IMR-90 (cell line): Measurements from ENCODE around the gene SRR. TPM values are rescaled to one million over a fixed set of nuclear protein-coding genes. Genes with fewer than 3 reads are reported as not detected.

ENCODE experiments used
- ATAC-seq: fragments of 200-7000 bp; cut with Tn5 transposase; 2 replicates; pipeline ENCODE4 v1.9.1; 2020; ENCODE audit warnings: low read depth, mild to moderate bottlenecking, moderate library complexity
- BruUV-seq: library from RNA; stranded (reverse); fragments of 400-500 nt; replicated peaks from 2 replicates; lab custom pipeline; 2021; lab: Mats Ljungman, UMichigan
- CTCF ChIA-PET: fragments of 300-600 bp; formaldehyde crosslinking; extraction: SDS; loops from one replicate; lab custom pipeline; 2021; ENCODE audit warnings: antibody characterized with exemption; lab: Yijun Ruan, JAX
- POLR2A ChIA-PET: fragments of 300-600 bp; sonication (Branson Sonifier 250); formaldehyde crosslinking; loops from one replicate; lab custom pipeline; 2022; ENCODE audit warnings: antibody characterized with exemption; ENCODE audit not compliant: unreplicated experiment; lab: Charles Lee
- DNase-seq: peaks from one replicate; pipeline ENCODE4 v3.0.0; 2013
- H2AFZ ChIP-seq: replicated peaks from 2 replicates; pipeline ENCODE3; 2013; ENCODE audit warnings: low read length, mild to moderate bottlenecking; ENCODE audit not compliant: poor library complexity
- H2AK5ac ChIP-seq: 2 replicates; pipeline ENCODE4 v1.6.1; 2013; ENCODE audit warnings: low read depth, low read length, inconsistent platforms
- H2AK9ac ChIP-seq: replicated peaks from 2 replicates; pipeline ENCODE3; 2013; ENCODE audit warnings: mild to moderate bottlenecking, low read depth, low read length, moderate library complexity; ENCODE audit not compliant: poor library complexity
- H2BK120ac ChIP-seq: 2 replicates; pipeline ENCODE4 v1.6.1; 2013; ENCODE audit warnings: low read depth, low read length, inconsistent platforms
- H2BK15ac ChIP-seq: 3 replicates; pipeline ENCODE4 v1.6.1; 2013; ENCODE audit warnings: low read depth, low read length, inconsistent platforms
- H2BK20ac ChIP-seq: 2 replicates; pipeline ENCODE4 v1.6.1; 2013; ENCODE audit warnings: low read depth, mild to moderate bottlenecking, inconsistent platforms, low read length, moderate library complexity
- H2BK5ac ChIP-seq: 2 replicates; pipeline ENCODE4 v1.6.1; 2013; ENCODE audit warnings: mild to moderate bottlenecking, low read depth, low read length, inconsistent platforms; ENCODE audit not compliant: poor library complexity, severe bottlenecking
- H3K14ac ChIP-seq: replicated peaks from 2 replicates; pipeline ENCODE4 v1.6.1; 2013; ENCODE audit warnings: low read depth, low read length, inconsistent platforms
- H3K18ac ChIP-seq: 2 replicates; pipeline ENCODE4 v1.6.1; 2013; ENCODE audit warnings: low read depth, low read length, control low read depth
- H3K23ac ChIP-seq: 2 replicates; pipeline ENCODE4 v1.6.1; 2013; ENCODE audit warnings: low read depth, low read length, inconsistent platforms
- H3K27ac ChIP-seq: 2 replicates; pipeline ENCODE4 v1.5.1; 2013; ENCODE audit warnings: mild to moderate bottlenecking, control low read depth, low read length; ENCODE audit not compliant: insufficient read depth
- H3K27me3 ChIP-seq: 2 replicates; pipeline ENCODE4 v1.6.1; 2013; ENCODE audit warnings: low read length; ENCODE audit not compliant: control insufficient read depth, insufficient read depth
- H3K36me3 ChIP-seq: 2 replicates; pipeline ENCODE4 v1.6.1; 2013; ENCODE audit warnings: low read length, mixed read lengths; ENCODE audit not compliant: control insufficient read depth, insufficient read depth
- H3K4ac ChIP-seq: 2 replicates; pipeline ENCODE4 v1.6.1; 2013; ENCODE audit warnings: low read depth, low read length, inconsistent platforms
- H3K4me1 ChIP-seq: 2 replicates; pipeline ENCODE4 v1.6.1; 2013; ENCODE audit warnings: low read length, mixed read lengths; ENCODE audit not compliant: control insufficient read depth, insufficient read depth
- H3K4me2 ChIP-seq: 2 replicates; pipeline ENCODE4 v1.6.1; 2013; ENCODE audit warnings: low read depth, mild to moderate bottlenecking, control low read depth, low read length, moderate library complexity
- H3K4me3 ChIP-seq: 2 replicates; pipeline ENCODE4 v1.5.1; 2013; ENCODE audit warnings: low read depth, mild to moderate bottlenecking, control low read depth, low read length, moderate library complexity; ENCODE audit not compliant: insufficient read depth
- H3K56ac ChIP-seq: 2 replicates; pipeline ENCODE4 v1.6.1; 2013; ENCODE audit warnings: low read length, inconsistent platforms; ENCODE audit not compliant: insufficient read depth; ENCODE audit errors: extremely low read depth
- H3K79me1 ChIP-seq, 2 experiments: 2 replicates each; pipeline ENCODE4 v1.6.1; 2013; ENCODE audit warnings: low read length in 2 of 2, inconsistent platforms in 1 of 2, low read depth in 1 of 2
- H3K9ac ChIP-seq: 2 replicates; pipeline ENCODE4 v1.6.1; 2013; ENCODE audit warnings: low read depth, low read length, control low read depth
- H3K9me1 ChIP-seq: 2 replicates; pipeline ENCODE4 v1.6.1; 2013; ENCODE audit warnings: low read length, inconsistent platforms; ENCODE audit not compliant: insufficient read depth
- H3K9me3 ChIP-seq: 2 replicates; pipeline ENCODE4 v1.6.1; 2013; ENCODE audit warnings: low read length; ENCODE audit not compliant: control insufficient read depth, insufficient read depth
- H4K20me1 ChIP-seq: 2 replicates; pipeline ENCODE4 v1.6.1; 2013; ENCODE audit warnings: low read length, inconsistent platforms; ENCODE audit not compliant: insufficient read depth
- H4K5ac ChIP-seq: 2 replicates; pipeline ENCODE4 v1.6.1; 2013; ENCODE audit warnings: mild to moderate bottlenecking, low read depth, low read length, control low read depth
- H4K8ac ChIP-seq, 2 experiments: 2 replicates each; pipeline ENCODE4 v1.6.1; 2013; ENCODE audit warnings: low read depth in 2 of 2, low read length in 2 of 2, control low read depth in 1 of 2, inconsistent platforms in 1 of 2
- H4K91ac ChIP-seq: 2 replicates; pipeline ENCODE4 v1.6.1; 2013; ENCODE audit warnings: low read depth, low read length, inconsistent platforms; ENCODE audit not compliant: insufficient read depth
- BHLHE40 ChIP-seq: fragments of 150-350 bp; IDR thresholded peaks from 2 replicates; pipeline ENCODE4 v1.6.1; 2016; ENCODE audit warnings: mild to moderate bottlenecking, low read depth, low read length
- CEBPB ChIP-seq: IDR thresholded peaks from 2 replicates; pipeline ENCODE4 v1.6.1; 2012; ENCODE audit warnings: low read depth, low read length, improper control_type of control experiment
- CHD1 ChIP-seq: IDR thresholded peaks from 2 replicates; pipeline ENCODE4 v1.6.1; 2012; ENCODE audit warnings: low read depth, low read length, improper control_type of control experiment
- FOS ChIP-seq: fragments of 150-350 bp; IDR thresholded peaks from 2 replicates; pipeline ENCODE4 v1.6.1; 2016; ENCODE audit warnings: low read depth, low read length
- MAFK ChIP-seq: IDR thresholded peaks from 2 replicates; pipeline ENCODE4 v1.6.1; 2012; ENCODE audit warnings: low read depth, low read length, improper control_type of control experiment
- MAZ ChIP-seq: IDR thresholded peaks from 2 replicates; pipeline ENCODE4 v1.6.1; 2012; ENCODE audit warnings: low read depth, mild to moderate bottlenecking, low read length, improper control_type of control experiment, moderate library complexity, borderline replicate concordance
- MXI1 ChIP-seq: IDR thresholded peaks from 2 replicates; pipeline ENCODE4 v1.6.1; 2012; ENCODE audit warnings: low read depth, mild to moderate bottlenecking, low read length, moderate library complexity, borderline replicate concordance
- NFE2L2 ChIP-seq: fragments of 150-350 bp; IDR thresholded peaks from 2 replicates; pipeline ENCODE4 v1.6.1; 2016; ENCODE audit warnings: low read depth, mild to moderate bottlenecking, low read length
- POLR2A ChIP-seq: IDR thresholded peaks from 2 replicates; pipeline ENCODE4 v1.6.1; 2012; ENCODE audit warnings: mild to moderate bottlenecking, low read depth, low read length
- RAD21 ChIP-seq: IDR thresholded peaks from 2 replicates; pipeline ENCODE4 v1.6.1; 2012; ENCODE audit warnings: low read length, improper control_type of control experiment
- RFX5 ChIP-seq: IDR thresholded peaks from 2 replicates; pipeline ENCODE4 v1.8.0; 2012; ENCODE audit warnings: low read depth, mild to moderate bottlenecking, low read length, moderate library complexity
- SMC3 ChIP-seq: fragments of 150-350 bp; IDR thresholded peaks from 2 replicates; pipeline ENCODE4 v1.6.1; 2016; ENCODE audit warnings: low read depth, mild to moderate bottlenecking, antibody characterized with exemption, low read length, moderate library complexity
- USF2 ChIP-seq: fragments of 150-350 bp; IDR thresholded peaks from 2 replicates; pipeline ENCODE4 v1.6.1; 2017; ENCODE audit warnings: mild to moderate bottlenecking, antibody characterized with exemption, low read length, low read depth
- WGBS, 2 experiments: methylation state at CpG; one replicate each; pipeline versions ENCODE4 v1.1.5 to v1.1.7; 2013; ENCODE audit warnings: missing lambda C conversion rate in 2 of 2; ENCODE audit not compliant: insufficient read length in 1 of 2; ENCODE audit errors: extremely low coverage in 2 of 2; 5-methylcytosine and 5-hydroxymethylcytosine counted together
- dilution Hi-C: fragments of 300-500 bp; cut with HindIII; formaldehyde crosslinking; loops from one replicate; pipeline ENCODE4 v1.14.3; 2018; ENCODE audit warnings: low sequenced_read_pairs; ENCODE audit not compliant: unreplicated experiment
- in situ Hi-C: fragments of 300-500 bp; cut with MboI; formaldehyde crosslinking; loops from 3 replicates; pipeline ENCODE4 v1.14.3; 2019; ENCODE audit warnings: low sequenced_read_pairs, inconsistent platforms, mixed read lengths
- intact Hi-C: fragments of 100-400 bp; cut with micrococcal nuclease; formaldehyde crosslinking; loops from 2 replicates; pipeline ENCODE4 v1.10.0; 2022
- polyA plus RNA-seq, 3 experiments: library from polyadenylated mRNA; depleted of rRNA; stranded (reverse); fragments of >200 nt; gene quantifications; 2 replicates each; pipeline ENCODE4 v1.2.3, GENCODE V29; 2012; ENCODE audit warnings: low replicate concordance in 1 of 3
- total RNA-seq: library from RNA; depleted of rRNA; stranded (reverse); fragments of >200 nt; gene quantifications from 2 replicates; pipeline ENCODE4 v1.2.3, GENCODE V29; 2012
- TF ChIP-seq, protein P1 (sequence below): conservative IDR thresholded peaks from 2 replicates; pipeline ENCODE4 v1.5.1; 2012; ENCODE audit warnings: mild to moderate bottlenecking, low read depth, low read length, improper control_type of control experiment
- TF ChIP-seq, protein P2 (sequence below): fragments of 150-350 bp; IDR thresholded peaks from 2 replicates; pipeline ENCODE4 v1.6.1; 2016; ENCODE audit warnings: low read depth, mild to moderate bottlenecking, low read length, moderate library complexity, borderline replicate concordance

SRR gene
- total and polyA plus RNA-seq, 2 of the 4 experiments (the other 2 are of a cell fraction): 14.5 to 52.7 TPM

DNA sequence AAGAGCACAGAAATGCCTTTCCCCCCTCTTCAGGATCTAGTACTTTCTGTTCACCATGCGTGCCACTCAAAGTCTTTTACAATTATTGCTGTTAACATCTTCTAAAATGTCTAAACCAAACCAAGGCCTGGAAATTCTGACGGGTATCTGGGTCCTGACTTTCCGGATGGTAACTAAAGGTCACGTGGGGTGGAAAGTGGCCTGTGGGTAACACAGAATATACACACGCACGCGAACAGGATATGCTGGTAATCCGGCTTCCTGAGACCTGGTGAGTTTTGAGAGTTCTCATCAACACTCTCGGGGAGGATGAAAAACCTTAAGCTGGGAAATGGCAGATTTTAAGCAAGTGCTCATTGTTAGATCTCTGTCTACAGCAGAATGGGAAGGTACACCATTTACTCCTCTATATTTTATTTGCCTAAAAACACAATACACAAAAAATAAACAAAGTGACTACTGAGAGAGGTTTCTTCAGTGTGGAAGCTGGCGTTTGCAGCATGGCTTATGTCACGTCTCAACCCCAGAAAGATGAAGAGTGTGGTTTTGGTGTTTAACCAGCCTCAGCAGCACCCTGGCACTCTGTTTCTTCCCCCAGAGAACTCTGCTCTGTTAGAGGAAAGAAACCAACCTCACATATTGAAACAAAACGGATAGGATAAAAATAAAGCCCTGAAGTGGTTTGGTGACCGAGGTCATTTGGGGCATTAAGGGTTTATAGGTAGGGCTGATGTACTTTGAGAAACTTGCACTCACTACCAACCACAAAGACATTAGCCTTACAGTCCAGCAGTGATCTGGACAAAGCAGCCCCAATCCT lies 37.5 kb upstream of the SRR start:
- dilution Hi-C loops (no loop called here), intact Hi-C loops (no loop called here), in situ Hi-C loops (no loop called here)
- Histone ChIP-seq H3K9me3 (no peaks in the 10 kb centered on the region), H3K9me1 (peaks cover 6% of the 10 kb centered on the region), H3K18ac (no peak overlapping the region), H2BK5ac (no peak overlapping the region), H2AK9ac (no peak overlapping the region), H3K9ac (no peak overlapping the region), H2AK5ac (no peak overlapping the region), H3K4me1 (peaks cover 10% of the 10 kb centered on the region), H3K79me1 (peaks cover 20 to 68% of the 10 kb centered on the region in 2 experiments), H3K27me3 (no peaks in the 10 kb centered on the region), H3K56ac (no peak overlapping the region), H3K4me2 (no peak overlapping the region), H2AFZ (no peak overlapping the region), H4K8ac (no peak overlapping the region), H3K4ac (no peak overlapping the region), H2BK20ac (no peak overlapping the region), H3K36me3 (peaks cover 3% of the 10 kb centered on the region; the same call in 1 of the 2 replicates), H4K91ac (no peak overlapping the region), H2BK120ac (no peak overlapping the region), H4K5ac (no peak overlapping the region), H2BK15ac (no peak overlapping the region), H3K4me3 (no peak overlapping the region), H3K14ac (0 out of 2 replicates have a peak overlapping the region, but pooled peaks have one; percentile 24), H4K20me1 (peaks cover 3% of the 10 kb centered on the region; the same call in 1 of the 2 replicates), H3K23ac (no peak overlapping the region; the same call in 1 of the 2 replicates), H3K27ac (no peak overlapping the region)
- ChIA-PET CTCF (no interaction called here), POLR2A (no interaction called here)
- WGBS, 2 experiments: no CpG with 5 or more reads among the region's 13 CpGs
- ATAC-seq (no peak), DNase-seq (no peak)
- BruUV-seq: no TSS peak
- TF ChIP-seq RAD21 (no peak), FOS (no peak), NFE2L2 (no peak), BHLHE40 (no peak), RFX5 (no peak), CHD1 (no peak), CEBPB (no peak), MAZ (no peak), MXI1 (no peak), POLR2A (no peak), MAFK (no peak), USF2 (no peak), SMC3 (no peak)
- TF ChIP-seq, protein P1, sequence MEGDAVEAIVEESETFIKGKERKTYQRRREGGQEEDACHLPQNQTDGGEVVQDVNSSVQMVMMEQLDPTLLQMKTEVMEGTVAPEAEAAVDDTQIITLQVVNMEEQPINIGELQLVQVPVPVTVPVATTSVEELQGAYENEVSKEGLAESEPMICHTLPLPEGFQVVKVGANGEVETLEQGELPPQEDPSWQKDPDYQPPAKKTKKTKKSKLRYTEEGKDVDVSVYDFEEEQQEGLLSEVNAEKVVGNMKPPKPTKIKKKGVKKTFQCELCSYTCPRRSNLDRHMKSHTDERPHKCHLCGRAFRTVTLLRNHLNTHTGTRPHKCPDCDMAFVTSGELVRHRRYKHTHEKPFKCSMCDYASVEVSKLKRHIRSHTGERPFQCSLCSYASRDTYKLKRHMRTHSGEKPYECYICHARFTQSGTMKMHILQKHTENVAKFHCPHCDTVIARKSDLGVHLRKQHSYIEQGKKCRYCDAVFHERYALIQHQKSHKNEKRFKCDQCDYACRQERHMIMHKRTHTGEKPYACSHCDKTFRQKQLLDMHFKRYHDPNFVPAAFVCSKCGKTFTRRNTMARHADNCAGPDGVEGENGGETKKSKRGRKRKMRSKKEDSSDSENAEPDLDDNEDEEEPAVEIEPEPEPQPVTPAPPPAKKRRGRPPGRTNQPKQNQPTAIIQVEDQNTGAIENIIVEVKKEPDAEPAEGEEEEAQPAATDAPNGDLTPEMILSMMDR: no peak
- TF ChIP-seq, protein P2, sequence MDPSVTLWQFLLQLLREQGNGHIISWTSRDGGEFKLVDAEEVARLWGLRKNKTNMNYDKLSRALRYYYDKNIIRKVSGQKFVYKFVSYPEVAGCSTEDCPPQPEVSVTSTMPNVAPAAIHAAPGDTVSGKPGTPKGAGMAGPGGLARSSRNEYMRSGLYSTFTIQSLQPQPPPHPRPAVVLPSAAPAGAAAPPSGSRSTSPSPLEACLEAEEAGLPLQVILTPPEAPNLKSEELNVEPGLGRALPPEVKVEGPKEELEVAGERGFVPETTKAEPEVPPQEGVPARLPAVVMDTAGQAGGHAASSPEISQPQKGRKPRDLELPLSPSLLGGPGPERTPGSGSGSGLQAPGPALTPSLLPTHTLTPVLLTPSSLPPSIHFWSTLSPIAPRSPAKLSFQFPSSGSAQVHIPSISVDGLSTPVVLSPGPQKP: no peak
